ENCODE results near the gene EFNA2.

EFNA2 gene

GRCh38 chr19:1308718-1309117 is 23.0 kb downstream of the EFNA2 start:
- H3K4me3 ChIP-seq (ENCODE audit: low read length), result no peak overlapping the region
- H3K4me1 ChIP-seq (ENCODE audit: control insufficient read depth, insufficient read depth, low read length), result peaks cover 22% of the 10 kb centered on the region
- no peaks in the 10 kb centered on the region for H3K9me3 ChIP-seq (ENCODE audit: control insufficient read depth, low read length)
- H3K27me3 ChIP-seq (ENCODE audit: control insufficient read depth, insufficient read depth, low read length), result peaks cover 3% of the 10 kb centered on the region
- H3K36me3 ChIP-seq (ENCODE audit: control insufficient read depth, insufficient read depth, low read length), result no peaks in the 10 kb centered on the region
- no peak overlapping the region for H3K9ac ChIP-seq (ENCODE audit: low read length)

- Histone ChIP-seq H3K27me3 (ENCODE audit: control insufficient read depth, insufficient read depth, low read length) (peaks cover 12% of the 10 kb centered on the region), H3K4me3 (ENCODE audit: low read length) (no peak overlapping the region), H3K36me3 (ENCODE audit: control insufficient read depth, insufficient read depth, low read length) (no peaks in the 10 kb centered on the region), H3K9ac (ENCODE audit: low read length) (no peak overlapping the region), H3K9me3 (ENCODE audit: control insufficient read depth, low read length) (no peaks in the 10 kb centered on the region), H3K4me1 (ENCODE audit: control insufficient read depth, insufficient read depth, low read length) (peaks cover 9% of the 10 kb centered on the region)
These were observed 24.5 kb downstream of the EFNA2 start for GRCh38 chr19:1309977-1310852.

GRCh38 chr19:1310853-1311180 is 25.1 kb downstream of the EFNA2 start:
- Histone ChIP-seq H3K9ac (ENCODE audit: low read length) (no peak overlapping the region), H3K4me1 (ENCODE audit: control insufficient read depth, insufficient read depth, low read length) (peaks cover 12% of the 10 kb centered on the region), H3K4me3 (ENCODE audit: low read length) (no peak overlapping the region), H3K36me3 (ENCODE audit: control insufficient read depth, insufficient read depth, low read length) (no peaks in the 10 kb centered on the region), H3K27me3 (ENCODE audit: control insufficient read depth, insufficient read depth, low read length) (peaks cover 18% of the 10 kb centered on the region), H3K9me3 (ENCODE audit: control insufficient read depth, low read length) (no peaks in the 10 kb centered on the region)

GRCh38 chr19:1311543-1312091 is 25.9 kb downstream of the EFNA2 start:
- H3K9me3 ChIP-seq (ENCODE audit: control insufficient read depth, low read length), result no peaks in the 10 kb centered on the region
- no peak overlapping the region for H3K9ac ChIP-seq (ENCODE audit: low read length)
- no peak overlapping the region for H3K4me3 ChIP-seq (ENCODE audit: low read length)
- H3K27me3 ChIP-seq (ENCODE audit: control insufficient read depth, insufficient read depth, low read length), result peaks cover 26% of the 10 kb centered on the region
- no peaks in the 10 kb centered on the region for H3K36me3 ChIP-seq (ENCODE audit: control insufficient read depth, insufficient read depth, low read length)
- peaks cover 12% of the 10 kb centered on the region for H3K4me1 ChIP-seq (ENCODE audit: control insufficient read depth, insufficient read depth, low read length)

- Histone ChIP-seq H3K4me1 (ENCODE audit: control insufficient read depth, insufficient read depth, low read length) (peaks cover 12% of the 10 kb centered on the region), H3K27me3 (ENCODE audit: control insufficient read depth, insufficient read depth, low read length) (peaks cover 33% of the 10 kb centered on the region), H3K9me3 (ENCODE audit: control insufficient read depth, low read length) (no peaks in the 10 kb centered on the region), H3K36me3 (ENCODE audit: control insufficient read depth, insufficient read depth, low read length) (no peaks in the 10 kb centered on the region), H3K9ac (ENCODE audit: low read length) (no peak overlapping the region), H3K4me3 (ENCODE audit: low read length) (no peak overlapping the region)
These were observed 27.4 kb downstream of the EFNA2 start for GRCh38 chr19:1312767-1313694.

- H3K27me3 ChIP-seq (ENCODE audit: control insufficient read depth, insufficient read depth, low read length), result peaks cover 42% of the 10 kb centered on the region
- H3K4me3 ChIP-seq (ENCODE audit: low read length), result no peak overlapping the region
- H3K9ac ChIP-seq (ENCODE audit: low read length), result no peak overlapping the region
- H3K9me3 ChIP-seq (ENCODE audit: control insufficient read depth, low read length), result no peaks in the 10 kb centered on the region
- no peaks in the 10 kb centered on the region for H3K36me3 ChIP-seq (ENCODE audit: control insufficient read depth, insufficient read depth, low read length)
- H3K4me1 ChIP-seq (ENCODE audit: control insufficient read depth, insufficient read depth, low read length), result peaks cover 12% of the 10 kb centered on the region
These were observed 28.3 kb downstream of the EFNA2 start for GRCh38 chr19:1313695-1314613.

- Histone ChIP-seq H3K27me3 (ENCODE audit: control insufficient read depth, insufficient read depth, low read length) (peaks cover 48% of the 10 kb centered on the region), H3K36me3 (ENCODE audit: control insufficient read depth, insufficient read depth, low read length) (no peaks in the 10 kb centered on the region), H3K4me1 (ENCODE audit: control insufficient read depth, insufficient read depth, low read length) (peaks cover 12% of the 10 kb centered on the region), H3K9ac (ENCODE audit: low read length) (no peak overlapping the region), H3K9me3 (ENCODE audit: control insufficient read depth, low read length) (no peaks in the 10 kb centered on the region), H3K4me3 (ENCODE audit: low read length) (no peak overlapping the region)
These were observed 29.9 kb downstream of the EFNA2 start for GRCh38 chr19:1315470-1316166.

- Histone ChIP-seq H3K27me3 (ENCODE audit: control insufficient read depth, insufficient read depth, low read length) (peaks cover 48% of the 10 kb centered on the region), H3K4me1 (ENCODE audit: control insufficient read depth, insufficient read depth, low read length) (peaks cover 12% of the 10 kb centered on the region), H3K36me3 (ENCODE audit: control insufficient read depth, insufficient read depth, low read length) (no peaks in the 10 kb centered on the region), H3K4me3 (ENCODE audit: low read length) (no peak overlapping the region), H3K9me3 (ENCODE audit: control insufficient read depth, low read length) (no peaks in the 10 kb centered on the region), H3K9ac (ENCODE audit: low read length) (no peak overlapping the region)
These were observed 30.8 kb downstream of the EFNA2 start for GRCh38 chr19:1316466-1316865.

GRCh38 chr19:1317274-1318003 is 31.8 kb downstream of the EFNA2 start:
- H3K9ac ChIP-seq (ENCODE audit: low read length), result no peak overlapping the region
- peaks cover 12% of the 10 kb centered on the region for H3K4me1 ChIP-seq (ENCODE audit: control insufficient read depth, insufficient read depth, low read length)
- no peaks in the 10 kb centered on the region for H3K36me3 ChIP-seq (ENCODE audit: control insufficient read depth, insufficient read depth, low read length)
- H3K9me3 ChIP-seq (ENCODE audit: control insufficient read depth, low read length), result no peaks in the 10 kb centered on the region
- H3K4me3 ChIP-seq (ENCODE audit: low read length), result no peak overlapping the region
- peaks cover 49% of the 10 kb centered on the region for H3K27me3 ChIP-seq (ENCODE audit: control insufficient read depth, insufficient read depth, low read length)

- H3K4me1 ChIP-seq (ENCODE audit: control insufficient read depth, insufficient read depth, low read length), result peaks cover 4% of the 10 kb centered on the region
- no peak overlapping the region for H3K9ac ChIP-seq (ENCODE audit: low read length)
- peaks cover 55% of the 10 kb centered on the region for H3K27me3 ChIP-seq (ENCODE audit: control insufficient read depth, insufficient read depth, low read length)
- no peak overlapping the region for H3K4me3 ChIP-seq (ENCODE audit: low read length)
- H3K36me3 ChIP-seq (ENCODE audit: control insufficient read depth, insufficient read depth, low read length), result no peaks in the 10 kb centered on the region
- no peaks in the 10 kb centered on the region for H3K9me3 ChIP-seq (ENCODE audit: control insufficient read depth, low read length)
These were observed 33.2 kb downstream of the EFNA2 start for GRCh38 chr19:1318678-1319471.
